SK-N-DZ (cell line): ENCODE results near the gene RABL3. TPM values are rescaled to one million over a fixed set of nuclear protein-coding genes. Genes with fewer than 3 reads are reported as not detected.
A peak's percentile ranks its signal among the peaks of the same experiment; 100 is the strongest.
"Not testable (repeated sequence)": the region's sequence is repeated elsewhere in the genome, so short reads cannot be mapped to it uniquely, and the experiment has no call there.

ENCODE experiments used
- DNase-seq: peaks from one replicate; pipeline ENCODE4 v3.0.0-alpha.2; 2015; ENCODE audit warnings: low spot score
- polyA plus RNA-seq, 2 experiments: library from polyadenylated mRNA; depleted of rRNA; stranded (reverse); fragments of >200 nt; gene quantifications; 2 replicates each; pipeline ENCODE4 v1.2.3, GENCODE V29; 2014

The RABL3 gene
- polyA plus RNA-seq (2014; cell fraction: cytosol; rRNA removed) = 9.2 and 13.9 TPM in 2 replicates
- polyA plus RNA-seq (2014; cell fraction: nucleus; rRNA removed) = 4.1 and 4.9 TPM in 2 replicates

GRCh38 chr3:120742198-120742848 lies at the start of gene RABL3, which contains the start of gene GTF2E1:
TSS of gene RABL3 (minus strand) at chr3:120742516. CDS start at chr3:120742507, 9 bp downstream.
TSS of gene GTF2E1 (plus strand) at chr3:120742744. CDS start at chr3:120750553, 7,809 bp downstream.
- peak; percentile 100 for DNase-seq

GRCh38 chr3:120791913-120792312 lies 49.6 kb upstream of the RABL3 start:
- DNase-seq = no peak

- no peak for DNase-seq
Measured at GRCh38 chr3:120791010-120791409, 48.7 kb upstream of the RABL3 start.

GRCh38 chr3:120785832-120786231 lies 43.5 kb upstream of the RABL3 start:
- DNase-seq = not testable (repeated sequence)

- DNase-seq = no peak
Measured at GRCh38 chr3:120780977-120781376, 38.7 kb upstream of the RABL3 start.

GRCh38 chr3:120778776-120779175 lies 36.5 kb upstream of the RABL3 start:
- no peak for DNase-seq

- no peak for DNase-seq
Measured at GRCh38 chr3:120775411-120775810, 33.1 kb upstream of the RABL3 start.

- no peak for DNase-seq
Measured at GRCh38 chr3:120773932-120774331, 31.6 kb upstream of the RABL3 start.

GRCh38 chr3:120772081-120772480 lies 29.8 kb upstream of the RABL3 start:
- DNase-seq = no peak

GRCh38 chr3:120770891-120771290 lies 28.6 kb upstream of the RABL3 start:
- no peak for DNase-seq

- no peak for DNase-seq
Measured at GRCh38 chr3:120769436-120769835, 27.1 kb upstream of the RABL3 start.

GRCh38 chr3:120767106-120767505 lies 24.8 kb upstream of the RABL3 start:
- DNase-seq = no peak

- no peak for DNase-seq
Measured at GRCh38 chr3:120766576-120766975, 24.3 kb upstream of the RABL3 start.

GRCh38 chr3:120765830-120766493 lies 23.6 kb upstream of the RABL3 start:
- no peak for DNase-seq

GRCh38 chr3:120764206-120764605 lies 21.9 kb upstream of the RABL3 start:
- no peak for DNase-seq

- DNase-seq = no peak
Measured at GRCh38 chr3:120763601-120764000, 21.3 kb upstream of the RABL3 start.

- DNase-seq = no peak
Measured at GRCh38 chr3:120762615-120763014, 20.3 kb upstream of the RABL3 start.

- not testable (repeated sequence) for DNase-seq
Measured at GRCh38 chr3:120758551-120758950, 16.2 kb upstream of the RABL3 start.

- no peak for DNase-seq
Measured at GRCh38 chr3:120756061-120756460, 13.7 kb upstream of the RABL3 start.

GRCh38 chr3:120753810-120754209 lies 11.5 kb upstream of the RABL3 start:
- no peak for DNase-seq

GRCh38 chr3:120752865-120753264 lies 10.5 kb upstream of the RABL3 start:
- no peak for DNase-seq

- DNase-seq = no peak
Measured at GRCh38 chr3:120752230-120752629, 9.9 kb upstream of the RABL3 start.

GRCh38 chr3:120749843-120750242 lies 7.5 kb upstream of the RABL3 start:
- DNase-seq = no peak
